HG03064 (cell line): Measurements from ENCODE around the gene NRDC.

Experiments
- ATAC-seq: cut with Tn5 transposase; IDR thresholded peaks from one replicate; pipeline ENCODE4 v1.9.1; 2021; ENCODE audit warnings: low read depth; ENCODE audit not compliant: unreplicated experiment

NRDC gene

GRCh38 chr1:51776408-51776807 lies 102.1 kb downstream of the NRDC start:
- no peak for ATAC-seq

GRCh38 chr1:51768971-51769588 lies 109.4 kb downstream of the NRDC start:
- no peak for ATAC-seq

DNA sequence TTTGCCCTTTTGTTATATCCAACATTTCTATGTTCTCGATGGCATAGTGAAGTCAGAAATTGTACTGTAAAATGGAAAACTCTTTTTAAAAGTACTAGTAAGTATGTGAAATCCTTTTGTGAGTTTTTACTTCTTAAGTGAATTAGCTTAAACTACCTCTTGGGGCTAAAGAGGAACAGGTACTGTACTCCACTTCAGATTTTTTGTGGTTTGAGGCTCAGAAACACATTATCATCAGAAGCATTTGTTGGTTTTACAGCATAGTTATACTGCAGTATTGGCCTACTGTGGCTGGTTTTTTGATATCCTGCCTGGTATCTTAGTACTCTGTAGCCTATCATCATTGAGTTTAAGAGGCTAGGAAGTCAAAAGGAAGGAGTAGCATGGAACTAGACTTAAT lies 117.2 kb downstream of the NRDC start:
- ATAC-seq, result no peak

- no peak for ATAC-seq
Observed at GRCh38 chr1:51760872-51761271, 117.7 kb downstream of the NRDC start.

DNA sequence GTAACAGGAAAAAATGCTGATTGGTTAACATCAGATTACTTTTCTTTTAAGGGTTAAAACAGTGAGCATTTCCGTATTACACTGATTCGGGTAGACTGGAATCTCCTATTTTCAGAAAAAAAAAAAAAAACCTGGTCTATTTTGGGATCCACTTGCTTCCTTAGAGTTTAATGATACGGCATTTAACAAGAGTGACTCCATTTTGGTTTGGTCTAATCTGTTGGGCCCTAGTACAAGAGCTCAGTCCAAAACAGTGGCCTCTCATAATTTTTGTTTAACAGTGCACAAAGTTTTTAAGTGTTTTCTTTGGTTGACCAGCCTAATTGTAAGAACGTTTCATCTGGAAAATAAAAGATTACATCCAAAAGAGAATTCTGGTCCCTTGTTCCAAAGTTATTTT lies 120.2 kb downstream of the NRDC start:
- no peak for ATAC-seq

GRCh38 chr1:51756290-51756689 lies 122.2 kb downstream of the NRDC start:
- no peak for ATAC-seq

- ATAC-seq, result no peak
Observed at GRCh38 chr1:51755437-51755836, 123.1 kb downstream of the NRDC start.

DNA sequence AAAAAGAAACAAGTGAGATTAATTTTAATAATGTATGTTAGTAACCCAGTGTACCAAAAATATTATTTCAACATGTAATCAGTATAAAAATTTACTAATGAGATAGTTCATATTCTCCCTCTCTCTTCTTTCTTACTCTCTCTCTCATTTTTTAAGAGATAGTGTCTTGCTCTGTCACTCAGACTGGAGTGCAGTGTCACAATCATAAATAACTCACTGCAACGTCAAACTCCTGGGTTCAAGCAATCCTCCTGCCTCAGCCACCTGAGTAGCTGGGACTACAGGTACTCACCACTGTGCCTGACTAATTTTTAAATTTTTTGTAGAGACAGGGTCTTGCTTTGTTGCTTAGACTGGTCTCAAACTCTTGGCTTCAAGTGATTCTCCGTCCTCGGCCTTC lies 123.9 kb downstream of the NRDC start:
- no peak for ATAC-seq

DNA sequence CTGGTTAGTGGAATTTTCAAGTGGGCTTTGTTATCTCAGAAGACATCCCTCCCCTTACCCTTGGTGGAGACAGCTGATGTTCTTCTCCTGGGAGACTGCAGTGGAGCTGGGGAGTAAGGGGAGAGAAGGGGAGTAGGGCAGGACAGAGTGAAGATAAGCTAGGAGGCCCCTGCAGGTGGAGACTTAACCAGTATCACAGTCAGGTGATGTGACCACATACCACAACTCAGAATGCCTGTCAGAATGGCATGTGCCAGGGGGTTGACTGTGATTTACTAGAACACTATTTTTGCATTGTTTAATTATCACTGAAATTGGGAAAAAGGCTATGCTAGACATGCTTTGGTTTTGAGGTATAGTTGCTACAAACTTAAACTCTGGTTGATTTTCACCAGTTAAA lies 124.6 kb downstream of the NRDC start:
- no peak for ATAC-seq

- ATAC-seq, result no peak
Observed at GRCh38 chr1:51752073-51752948, 126.2 kb downstream of the NRDC start.

- no peak for ATAC-seq
Observed at GRCh38 chr1:51750729-51751128, 127.8 kb downstream of the NRDC start.

- ATAC-seq, result no peak
Observed at GRCh38 chr1:51750218-51750617, 128.3 kb downstream of the NRDC start.

GRCh38 chr1:51749151-51749550 lies 129.4 kb downstream of the NRDC start:
- ATAC-seq, result no peak

DNA sequence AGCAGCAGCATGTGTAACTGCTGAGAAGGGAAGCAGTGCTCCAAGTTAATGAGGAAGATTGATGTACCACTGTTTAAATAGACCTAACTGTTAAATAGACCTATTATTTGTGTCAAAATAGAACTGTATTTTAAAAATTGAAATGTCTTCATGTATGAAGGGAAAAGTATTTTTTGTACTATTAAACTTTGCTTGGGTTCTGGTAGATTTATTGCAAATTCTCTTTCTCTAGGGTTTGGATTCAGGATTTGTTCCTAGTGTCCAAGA lies 133.3 kb downstream of the NRDC start:
- ATAC-seq, result no peak

DNA sequence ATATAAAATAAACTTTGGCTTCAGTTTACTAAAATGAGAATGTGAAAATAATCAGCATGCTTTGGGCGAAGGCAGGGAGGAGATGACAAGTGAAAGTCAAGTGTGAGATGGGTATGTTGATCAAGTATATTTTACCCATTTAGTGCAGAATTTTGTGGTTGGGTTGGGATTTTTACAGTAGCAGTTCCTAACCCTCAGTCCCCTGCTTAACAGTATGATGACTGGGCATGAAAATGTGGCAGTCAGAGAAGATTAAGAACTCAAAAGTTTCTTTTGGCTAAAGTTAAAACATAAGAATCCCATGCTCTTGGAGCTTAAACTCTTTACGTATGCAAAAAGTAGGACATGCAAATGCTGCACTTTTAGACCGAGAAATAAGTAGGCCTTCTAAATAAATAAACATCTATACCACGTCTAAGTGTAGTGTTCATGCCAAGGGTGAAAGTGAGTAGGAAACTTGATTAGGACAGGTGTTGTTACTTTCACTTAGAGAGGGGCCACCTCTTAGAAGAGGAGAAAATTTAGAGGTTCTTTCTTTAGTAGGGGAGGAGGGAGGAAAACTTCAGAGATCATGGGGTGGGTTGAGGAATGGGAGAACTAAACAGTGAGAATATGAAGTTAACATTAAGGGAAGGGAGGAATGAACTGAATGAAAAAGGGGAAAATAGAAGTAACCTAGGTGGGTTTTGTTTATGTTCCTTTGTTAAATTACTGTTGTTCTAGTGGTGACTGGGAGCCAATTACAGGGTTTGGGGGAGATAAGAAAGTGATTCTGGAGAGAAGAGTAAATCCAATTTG lies 133.8 kb downstream of the NRDC start:
- ATAC-seq, result no peak

GRCh38 chr1:51741121-51741681 lies 137.3 kb downstream of the NRDC start:
- no peak for ATAC-seq

DNA sequence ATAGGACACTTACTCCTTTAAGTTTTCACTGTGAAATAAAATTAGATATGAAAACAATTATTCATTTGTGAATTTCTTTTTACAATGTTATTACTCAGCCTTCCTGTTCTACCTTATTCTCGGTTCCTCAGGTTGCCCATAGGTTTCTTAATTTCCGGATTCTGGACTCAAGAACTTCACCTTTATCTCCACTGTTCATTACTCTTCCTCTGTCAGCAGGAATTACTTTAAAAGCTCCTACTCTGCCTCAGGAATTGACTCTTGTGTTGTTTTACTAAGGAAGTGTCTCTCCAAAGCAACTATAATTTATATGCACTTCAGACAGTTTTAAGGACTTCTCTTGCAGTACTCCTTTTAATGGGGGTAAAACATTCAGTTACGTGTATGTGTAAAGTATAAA lies 137.9 kb downstream of the NRDC start:
- ATAC-seq, result no peak
